Loucy (cell line): ENCODE results near the gene COL8A1.

ENCODE experiments used
- H2AFZ ChIP-seq: fragments of 200-600 bp; sonication (generic); 2 replicates; pipeline ENCODE4 v1.6.0; 2016; ENCODE audit warnings: antibody characterized with exemption, mild to moderate bottlenecking, low read length, moderate library complexity
- H3F3A ChIP-seq: fragments of 200-600 bp; 2 replicates; pipeline ENCODE4 v1.6.0; 2016; ENCODE audit warnings: antibody characterized with exemption, low read depth, mild to moderate bottlenecking
- H3K27me3 ChIP-seq: fragments of 200-600 bp; sonication (generic); 2 replicates; pipeline ENCODE4 v1.6.1; 2014; ENCODE audit warnings: low read length, mild to moderate bottlenecking; ENCODE audit not compliant: insufficient read depth, poor library complexity, severe bottlenecking
- H3K36me3 ChIP-seq: fragments of 200-600 bp; sonication (generic); 2 replicates; pipeline ENCODE4 v1.6.1; 2016; ENCODE audit warnings: low read length; ENCODE audit not compliant: insufficient read depth
- H3K4me1 ChIP-seq: fragments of 200-600 bp; sonication (generic); 2 replicates; pipeline ENCODE4 v1.5.1; 2014; ENCODE audit warnings: low read length, mild to moderate bottlenecking; ENCODE audit not compliant: insufficient read depth, poor library complexity, severe bottlenecking
- H3K4me2 ChIP-seq: fragments of 200-600 bp; sonication (generic); 2 replicates; pipeline ENCODE4 v1.6.0; 2014; ENCODE audit warnings: antibody characterized with exemption, low read length, low read depth, mild to moderate bottlenecking; ENCODE audit not compliant: poor library complexity, severe bottlenecking
- H3K4me3 ChIP-seq: fragments of 200-600 bp; sonication (generic); 2 replicates; pipeline ENCODE4 v1.5.1; 2014; ENCODE audit warnings: low read length, mild to moderate bottlenecking, mixed read lengths; ENCODE audit not compliant: poor library complexity, severe bottlenecking
- H3K79me2 ChIP-seq: fragments of 200-600 bp; sonication (generic); 2 replicates; pipeline ENCODE4 v1.6.1; 2014; ENCODE audit warnings: low read length; ENCODE audit not compliant: insufficient read depth
- H3K9ac ChIP-seq: fragments of 200-600 bp; sonication (generic); 2 replicates; pipeline ENCODE4 v1.6.0; 2014; ENCODE audit warnings: mild to moderate bottlenecking, low read depth, low read length, moderate library complexity; ENCODE audit not compliant: poor library complexity, severe bottlenecking
- H3K9me2 ChIP-seq: fragments of 200-600 bp; sonication (generic); replicated peaks from 2 replicates; pipeline ENCODE4 v1.6.1; 2016; ENCODE audit warnings: low read depth, low read length, mixed read lengths
- H3K9me3 ChIP-seq: fragments of 200-600 bp; sonication (generic); 2 replicates; pipeline ENCODE4 v1.6.1; 2014; ENCODE audit warnings: mild to moderate bottlenecking, antibody characterized with exemption, low read length, low read depth; ENCODE audit not compliant: insufficient read depth
- H4K20me1 ChIP-seq: fragments of 200-600 bp; sonication (generic); 2 replicates; pipeline ENCODE4 v1.6.0; 2014; ENCODE audit warnings: antibody characterized with exemption, low read length, mild to moderate bottlenecking; ENCODE audit not compliant: insufficient read depth, poor library complexity, severe bottlenecking
- CTCF ChIP-seq: fragments of 200-600 bp; sonication (generic); conservative IDR thresholded peaks from 2 replicates; pipeline ENCODE4 v1.5.1; 2014; ENCODE audit warnings: mild to moderate bottlenecking, antibody characterized with exemption, low read length
- EZH2phosphoT487 ChIP-seq: fragments of 200-600 bp; IDR thresholded peaks from 2 replicates; pipeline ENCODE4 v1.6.1; 2018; ENCODE audit warnings: antibody characterized with exemption, mild to moderate bottlenecking, moderate library complexity, borderline replicate concordance

Gene COL8A1

GRCh38 chr3:99651531-99651930 lies 13.1 kb downstream of the COL8A1 start:
- H3K4me3 ChIP-seq: no peak overlapping the region
- H3K4me1 ChIP-seq: no peaks in the 10 kb centered on the region
- no peaks in the 10 kb centered on the region for H4K20me1 ChIP-seq
- H3K36me3 ChIP-seq: no peaks in the 10 kb centered on the region
- no peak for TF ChIP-seq EZH2phosphoT487
- TF ChIP-seq CTCF: no peak
- no peak overlapping the region for H3K4me2 ChIP-seq
- H3K79me2 ChIP-seq: no peaks in the 10 kb centered on the region
- H3F3A ChIP-seq: no peaks in the 10 kb centered on the region
- H3K9me2 ChIP-seq: no peaks in the 10 kb centered on the region
- H2AFZ ChIP-seq: no peak overlapping the region
- no peaks in the 10 kb centered on the region for H3K27me3 ChIP-seq
- no peaks in the 10 kb centered on the region for H3K9me3 ChIP-seq
- H3K9ac ChIP-seq: no peak overlapping the region

GRCh38 chr3:99656624-99657023 lies 18.2 kb downstream of the COL8A1 start:
- Histone ChIP-seq H3K36me3 (no peaks in the 10 kb centered on the region), H3F3A (no peaks in the 10 kb centered on the region), H3K4me1 (no peaks in the 10 kb centered on the region), H3K4me3 (no peak overlapping the region), H3K9me2 (no peaks in the 10 kb centered on the region), H3K79me2 (no peaks in the 10 kb centered on the region), H2AFZ (no peak overlapping the region), H3K9me3 (no peaks in the 10 kb centered on the region), H3K4me2 (no peak overlapping the region), H4K20me1 (no peaks in the 10 kb centered on the region), H3K9ac (no peak overlapping the region), H3K27me3 (no peaks in the 10 kb centered on the region)
- TF ChIP-seq EZH2phosphoT487 (no peak), CTCF (no peak)

- Histone ChIP-seq H3F3A (no peaks in the 10 kb centered on the region), H3K27me3 (no peaks in the 10 kb centered on the region), H3K4me2 (no peak overlapping the region), H3K36me3 (no peaks in the 10 kb centered on the region), H3K4me1 (no peaks in the 10 kb centered on the region), H3K4me3 (no peak overlapping the region), H3K9me3 (no peaks in the 10 kb centered on the region), H4K20me1 (no peaks in the 10 kb centered on the region), H3K9me2 (no peaks in the 10 kb centered on the region), H3K79me2 (no peaks in the 10 kb centered on the region), H2AFZ (no peak overlapping the region), H3K9ac (no peak overlapping the region)
- TF ChIP-seq EZH2phosphoT487: no peak
- no peak for TF ChIP-seq CTCF
Observed at GRCh38 chr3:99658274-99658673, 19.9 kb downstream of the COL8A1 start.
